Testis (tissue), 3 donors: ENCODE measurements around the gene NDUFA7. TPM values are rescaled to one million over a fixed set of nuclear protein-coding genes. Genes with fewer than 3 reads are reported as not detected.
"Not testable (repeated sequence)": the region's sequence is repeated elsewhere in the genome, so short reads cannot be mapped to it uniquely, and the experiment has no call there.

Experiments
- DNase-seq: peaks from one replicate; pipeline ENCODE4 v3.0.0-alpha.2; 2019
- H3K27ac ChIP-seq, 2 donors: fragments of 200-600 bp; sonication (generic); one replicate each; pipeline ENCODE4 v1.5.1; 2019
- H3K27me3 ChIP-seq: fragments of 200-600 bp; sonication (generic); one replicate; pipeline ENCODE4 v1.5.1; 2019
- H3K36me3 ChIP-seq: fragments of 200-600 bp; sonication (generic); one replicate; pipeline ENCODE4 v1.5.1; 2017; ENCODE audit warnings: low read depth; ENCODE audit errors: missing control alignments
- H3K4me1 ChIP-seq: fragments of 200-600 bp; sonication (generic); one replicate; pipeline ENCODE4 v1.5.1; 2019
- H3K4me3 ChIP-seq, 2 donors: fragments of 200-600 bp; sonication (generic); one replicate each; pipeline ENCODE4 v1.5.1; 2017 to 2019
- H3K9me3 ChIP-seq: fragments of 200-600 bp; sonication (generic); one replicate; pipeline ENCODE4 v1.5.1; 2017
- POLR2A ChIP-seq: fragments of 450-650 bp; IDR thresholded peaks from one replicate; pipeline ENCODE4 v1.6.1; 2017; ENCODE audit warnings: antibody characterized with exemption, mild to moderate bottlenecking, moderate library complexity
- WGBS, 2 donors: methylation state at CpG; one replicate each; pipeline ENCODE4 v1.1.5; 2018; 5-methylcytosine and 5-hydroxymethylcytosine counted together
- intact Hi-C: fragments of 100-400 bp; cut with DNase I; formaldehyde crosslinking; loops from one replicate; pipeline ENCODE4 v1.15.1; 2023; ENCODE audit warnings: low total_unique reads
- polyA plus RNA-seq: library from polyadenylated mRNA; stranded (reverse); fragments of 350-450 nt; fragmentation: Illumina TruSeq; extraction: RNeasy Lipid Tissue Mini Kit (QIAGEN cat#74804); gene quantifications from one replicate; pipeline ENCODE4 v1.2.3, GENCODE V29; 2014; ENCODE audit warnings: low read depth, low replicate concordance; ENCODE audit not compliant: insufficient read depth
- total RNA-seq, 2 donors: library from RNA; depleted of rRNA; stranded (reverse); fragments of >200 nt; gene quantifications; one replicate each; pipeline ENCODE4 v1.2.3, GENCODE V29; 2016
- TF ChIP-seq, protein P1 (sequence below), 3 experiments: fragments of 450-650 bp in 2 of 3; fragments of 200-600 bp in 1 of 3; sonication (generic) in 1 of 3; IDR thresholded peaks; one replicate each; pipeline ENCODE4 v1.5.1; 2016 to 2019; ENCODE audit warnings: antibody characterized with exemption in 3 of 3, mild to moderate bottlenecking in 2 of 3, moderate library complexity in 1 of 3

NDUFA7 gene
- total and polyA plus RNA-seq, 3 donors from 2014 or later: 38.2 to 91.2 (median 50.5) TPM

- H3K36me3 ChIP-seq: no peaks in the 10 kb centered on the region
Measured at GRCh38 chr19:8322638-8322997, 1.4 kb upstream of the NDUFA7 start.

DNA sequence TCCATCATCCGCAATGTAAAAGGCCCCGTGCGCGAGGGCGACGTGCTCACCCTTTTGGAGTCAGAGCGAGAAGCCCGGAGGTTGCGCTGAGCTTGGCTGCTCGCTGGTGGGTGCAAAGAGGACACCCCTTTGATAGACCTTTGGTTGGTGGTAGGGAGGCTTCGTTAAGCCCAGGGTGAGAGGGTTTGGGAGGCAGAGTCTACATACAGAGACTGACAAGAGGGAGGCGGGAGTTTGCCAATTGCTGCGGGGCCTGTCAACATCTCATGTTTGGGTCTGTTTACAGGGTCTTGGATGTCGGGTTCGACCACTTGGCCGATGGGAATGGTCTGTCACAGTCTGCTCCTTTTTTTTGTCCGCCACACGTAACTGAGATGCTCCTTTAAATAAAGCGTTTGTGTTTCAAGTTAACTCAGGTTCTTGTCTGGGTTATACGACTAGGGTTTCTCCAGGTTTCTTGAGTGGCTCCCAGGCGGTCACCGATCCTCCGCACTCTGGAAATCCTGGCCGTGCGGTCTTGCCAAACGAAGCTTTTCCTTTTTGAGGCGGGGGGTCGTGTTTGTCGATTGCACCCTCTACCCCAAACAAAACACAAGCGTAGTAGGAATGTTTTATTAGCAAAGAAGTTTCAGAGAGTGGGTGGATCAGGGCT is 937 bp upstream of the NDUFA7 start:
- no peaks in the 10 kb centered on the region for H3K36me3 ChIP-seq
- peak overlapping the region; percentile 93 to 95 for H3K4me3 ChIP-seq
- intact Hi-C loops: no loop called here
- DNase-seq: no peak
- H3K4me1 ChIP-seq: peaks cover 18% of the 10 kb centered on the region
- peak overlapping the region; percentile 77 to 82 for H3K27ac ChIP-seq
- no peaks in the 10 kb centered on the region for H3K27me3 ChIP-seq
- WGBS, 2 donors: 17 to 19% methylated on average over 30 of the region's 30 CpGs
- no peaks in the 10 kb centered on the region for H3K9me3 ChIP-seq
- TF ChIP-seq, protein P1, sequence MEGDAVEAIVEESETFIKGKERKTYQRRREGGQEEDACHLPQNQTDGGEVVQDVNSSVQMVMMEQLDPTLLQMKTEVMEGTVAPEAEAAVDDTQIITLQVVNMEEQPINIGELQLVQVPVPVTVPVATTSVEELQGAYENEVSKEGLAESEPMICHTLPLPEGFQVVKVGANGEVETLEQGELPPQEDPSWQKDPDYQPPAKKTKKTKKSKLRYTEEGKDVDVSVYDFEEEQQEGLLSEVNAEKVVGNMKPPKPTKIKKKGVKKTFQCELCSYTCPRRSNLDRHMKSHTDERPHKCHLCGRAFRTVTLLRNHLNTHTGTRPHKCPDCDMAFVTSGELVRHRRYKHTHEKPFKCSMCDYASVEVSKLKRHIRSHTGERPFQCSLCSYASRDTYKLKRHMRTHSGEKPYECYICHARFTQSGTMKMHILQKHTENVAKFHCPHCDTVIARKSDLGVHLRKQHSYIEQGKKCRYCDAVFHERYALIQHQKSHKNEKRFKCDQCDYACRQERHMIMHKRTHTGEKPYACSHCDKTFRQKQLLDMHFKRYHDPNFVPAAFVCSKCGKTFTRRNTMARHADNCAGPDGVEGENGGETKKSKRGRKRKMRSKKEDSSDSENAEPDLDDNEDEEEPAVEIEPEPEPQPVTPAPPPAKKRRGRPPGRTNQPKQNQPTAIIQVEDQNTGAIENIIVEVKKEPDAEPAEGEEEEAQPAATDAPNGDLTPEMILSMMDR (IDR thresholded peaks at IDR 0.05): no peak
- no peak for TF ChIP-seq POLR2A

More at GRCh38 chr19:8322638-8322997, 1.4 kb upstream of the NDUFA7 start:
- TF ChIP-seq, protein P1 (IDR thresholded peaks at IDR 0.05): no peak
- TF ChIP-seq POLR2A: no peak
- Histone ChIP-seq H3K9me3 (no peaks in the 10 kb centered on the region), H3K4me3 (no peak overlapping the region), H3K27me3 (no peaks in the 10 kb centered on the region), H3K27ac (no peak overlapping the region), H3K4me1 (peaks cover 18% of the 10 kb centered on the region)
- intact Hi-C loops: no loop called here
- WGBS, 2 donors: 54 to 70% methylated on average over 7 of the region's 7 CpGs
- DNase-seq: no peak

DNA sequence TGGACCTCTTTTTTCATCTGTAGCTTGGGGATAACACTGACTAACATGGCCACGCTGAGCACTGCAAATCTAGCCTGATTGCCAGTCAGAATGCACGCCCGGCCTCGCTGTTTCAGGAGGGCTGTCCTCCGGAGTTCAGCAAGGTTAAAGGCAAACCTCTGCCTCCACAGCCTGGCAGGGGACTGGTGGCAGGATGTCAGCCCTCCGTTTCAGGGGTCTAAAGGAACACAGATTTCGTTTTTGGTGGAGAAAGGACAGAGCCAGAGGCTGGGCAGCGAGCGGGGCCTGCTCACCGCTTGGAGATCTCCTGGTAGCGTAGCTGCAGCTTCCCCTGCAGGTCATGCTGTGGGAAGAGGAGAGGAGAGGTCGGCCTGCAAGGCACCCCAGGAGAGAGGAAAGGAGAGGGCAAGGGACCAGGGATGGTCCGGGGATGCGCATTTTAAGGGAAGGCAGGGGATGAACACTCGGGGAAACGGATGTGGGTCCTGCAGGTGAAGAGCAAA is 560 bp downstream of the NDUFA7 start:
- intact Hi-C loops: no loop called here
- Histone ChIP-seq H3K4me1 (peaks cover 18% of the 10 kb centered on the region), H3K36me3 (no peaks in the 10 kb centered on the region), H3K9me3 (no peaks in the 10 kb centered on the region), H3K4me3 (peak overlapping the region; percentile 93 to 95), H3K27ac (peak overlapping the region; percentile 77 to 82), H3K27me3 (no peaks in the 10 kb centered on the region)
- WGBS, 2 donors: 0 to 4% methylated on average over 15 to 16 of the region's 16 CpGs
- TF ChIP-seq POLR2A: no peak
- TF ChIP-seq, protein P1 (IDR thresholded peaks at IDR 0.05): no peak
- no peak for DNase-seq

DNA sequence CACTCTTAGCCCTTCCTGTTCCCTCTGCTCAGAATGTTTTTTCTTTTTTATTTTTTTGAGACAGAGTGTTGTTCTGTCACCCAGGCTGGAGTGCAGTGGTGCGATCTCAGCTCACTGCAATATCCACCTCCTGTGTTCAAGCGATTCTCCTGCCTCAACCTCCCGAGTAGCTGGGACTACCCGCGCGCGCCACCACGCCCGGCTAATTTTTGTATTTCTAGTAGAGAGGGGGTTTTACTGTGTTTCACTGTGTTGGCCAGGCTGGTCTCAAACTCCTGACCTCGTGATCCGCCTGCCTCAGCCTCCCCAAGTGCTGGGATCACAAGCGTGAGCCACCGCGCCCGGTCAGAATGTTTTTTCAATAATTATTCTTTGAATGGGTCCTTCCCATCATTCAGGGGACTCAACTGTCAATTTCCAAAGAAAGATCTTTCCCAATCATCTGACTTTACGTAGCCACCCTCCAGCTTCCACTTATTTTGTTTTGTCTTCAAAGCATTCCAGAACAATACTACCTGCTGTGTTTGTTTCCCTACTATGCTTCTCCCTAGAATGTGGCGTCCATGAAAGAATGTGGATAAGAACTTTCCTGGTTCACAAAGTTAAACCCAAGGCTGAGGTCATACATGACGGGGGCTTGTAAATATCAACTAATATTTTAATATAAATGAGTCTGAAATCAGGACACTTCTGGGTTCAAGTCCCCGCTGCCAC is 1.2 kb downstream of the NDUFA7 start:
- H3K27ac ChIP-seq: no peak overlapping the region
- DNase-seq: no peak
- intact Hi-C loops: no loop called here
- no peaks in the 10 kb centered on the region for H3K36me3 ChIP-seq
- H3K4me3 ChIP-seq: peak overlapping the region; percentile 93 to 95
- no peaks in the 10 kb centered on the region for H3K27me3 ChIP-seq
- no peak for TF ChIP-seq POLR2A
- TF ChIP-seq, protein P1 (IDR thresholded peaks at IDR 0.05): no peak
- H3K4me1 ChIP-seq: peaks cover 18% of the 10 kb centered on the region
- no peaks in the 10 kb centered on the region for H3K9me3 ChIP-seq
- WGBS, 2 donors: 71 to 73% methylated on average over 19 of the region's 19 CpGs

- H3K4me3 ChIP-seq, H3K9me3 ChIP-seq, H3K27ac ChIP-seq, H3K27me3 ChIP-seq, H3K36me3 ChIP-seq, intact Hi-C loops, DNase-seq: not testable (repeated sequence)
- H3K4me1 ChIP-seq: peaks cover 18% of the 10 kb centered on the region
- 77 to 82% methylated on average over 9 of the region's 9 CpGs for WGBS, 2 donors
Measured at GRCh38 chr19:8318835-8319234, 2.3 kb downstream of the NDUFA7 start.
